Mesendoderm (in vitro differentiated cells): ENCODE results near the gene DIAPH3.

Experiments used
- DNase-seq: peaks from one replicate; pipeline ENCODE4 v3.0.0; 2013
- H2AK5ac ChIP-seq: 2 replicates; pipeline ENCODE4 v1.6.1; 2013; ENCODE audit warnings: low read length, inconsistent platforms
- H2BK120ac ChIP-seq: 2 replicates; pipeline ENCODE4 v1.6.1; 2013; ENCODE audit warnings: low read depth, mild to moderate bottlenecking, low read length, moderate library complexity, mixed read lengths
- H2BK15ac ChIP-seq: replicated peaks from 2 replicates; pipeline ENCODE4 v1.6.1; 2013; ENCODE audit warnings: low read depth, mild to moderate bottlenecking, moderate library complexity
- H2BK5ac ChIP-seq: 2 replicates; pipeline ENCODE4 v1.6.1; 2013; ENCODE audit warnings: low read length, inconsistent platforms
- H3K18ac ChIP-seq: 2 replicates; pipeline ENCODE4 v1.6.1; 2013; ENCODE audit warnings: mild to moderate bottlenecking, low read length, mixed read lengths
- H3K23ac ChIP-seq: one replicate; pipeline ENCODE4 v1.6.1; 2013; ENCODE audit warnings: low read length
- H3K27ac ChIP-seq: 2 replicates; pipeline ENCODE4 v1.5.1; 2013; ENCODE audit warnings: low read depth, mild to moderate bottlenecking, inconsistent platforms, low read length, moderate library complexity
- H3K27me3 ChIP-seq: 2 replicates; pipeline ENCODE4 v1.6.1; 2013; ENCODE audit warnings: low read length, control low read depth, mild to moderate bottlenecking, inconsistent platforms; ENCODE audit not compliant: insufficient read depth, poor library complexity
- H3K36me3 ChIP-seq: 2 replicates; pipeline ENCODE4 v1.6.1; 2013; ENCODE audit warnings: low read length, inconsistent platforms; ENCODE audit not compliant: control insufficient read depth, insufficient read depth
- H3K4ac ChIP-seq: one replicate; pipeline ENCODE4 v1.6.1; 2013; ENCODE audit warnings: low read depth, mild to moderate bottlenecking, low read length, moderate library complexity
- H3K4me1 ChIP-seq: 2 replicates; pipeline ENCODE4 v1.6.1; 2013; ENCODE audit warnings: low read depth, low read length, inconsistent platforms; ENCODE audit not compliant: control insufficient read depth
- H3K4me2 ChIP-seq: 2 replicates; pipeline ENCODE4 v1.6.1; 2013; ENCODE audit warnings: low read length
- H3K4me3 ChIP-seq: 2 replicates; pipeline ENCODE4 v1.5.1; 2013; ENCODE audit warnings: mild to moderate bottlenecking, low read length
- H3K56ac ChIP-seq: one replicate; pipeline ENCODE4 v1.6.1; 2013; ENCODE audit warnings: low read length
- H3K79me1 ChIP-seq: 2 replicates; pipeline ENCODE4 v1.6.1; 2013; ENCODE audit warnings: low read length, inconsistent platforms
- H3K79me2 ChIP-seq: 2 replicates; pipeline ENCODE4 v1.6.1; 2013; ENCODE audit warnings: mild to moderate bottlenecking, low read length; ENCODE audit not compliant: control insufficient read depth, insufficient read depth
- H3K9ac ChIP-seq: 2 replicates; pipeline ENCODE4 v1.6.1; 2013; ENCODE audit warnings: low read length, inconsistent platforms
- H4K5ac ChIP-seq: one replicate; pipeline ENCODE4 v1.6.1; 2013; ENCODE audit warnings: low read length
- H4K8ac ChIP-seq: one replicate; pipeline ENCODE4 v1.6.1; 2013; ENCODE audit warnings: low read depth, mild to moderate bottlenecking, control low read depth, low read length, moderate library complexity
- WGBS: extraction: QIAGEN DNeasy Blood & Tissue Kit; methylation state at CpG from one replicate; pipeline ENCODE4 v1.1.7; 2013; ENCODE audit warnings: low lambda C conversion rate, missing lambda C conversion rate; ENCODE audit not compliant: insufficient coverage; ENCODE audit errors: extremely low coverage; 5-methylcytosine and 5-hydroxymethylcytosine counted together

Gene DIAPH3

GRCh38 chr13:59715611-59716010 lies 448.1 kb downstream of the DIAPH3 start:
- Histone ChIP-seq H3K27ac (no peak overlapping the region), H3K79me1 (no peaks in the 10 kb centered on the region), H3K79me2 (no peaks in the 10 kb centered on the region), H3K4ac (no peak overlapping the region), H3K4me1 (no peaks in the 10 kb centered on the region), H3K56ac (no peak overlapping the region), H4K5ac (no peak overlapping the region), H3K18ac (no peak overlapping the region), H2BK120ac (no peak overlapping the region), H3K36me3 (no peaks in the 10 kb centered on the region), H2BK15ac (no peak overlapping the region), H3K23ac (no peak overlapping the region), H3K9ac (no peak overlapping the region), H3K4me3 (no peak overlapping the region), H2AK5ac (no peak overlapping the region), H4K8ac (no peak overlapping the region), H3K27me3 (no peaks in the 10 kb centered on the region), H3K4me2 (no peak overlapping the region), H2BK5ac (no peak overlapping the region)
- DNase-seq, result no peak
- no CpG with 5 or more reads among the region's 1 CpG for WGBS

GRCh38 chr13:59710996-59711701 lies 452.6 kb downstream of the DIAPH3 start:
- no peak overlapping the region for H4K8ac ChIP-seq
- no peak overlapping the region for H3K18ac ChIP-seq
- no peaks in the 10 kb centered on the region for H3K79me1 ChIP-seq
- no peak for DNase-seq
- H3K9ac ChIP-seq, result no peak overlapping the region
- no peak overlapping the region for H3K4me3 ChIP-seq
- no peak overlapping the region for H3K56ac ChIP-seq
- H3K4ac ChIP-seq, result no peak overlapping the region
- no peak overlapping the region for H2BK15ac ChIP-seq
- no peak overlapping the region for H2AK5ac ChIP-seq
- H2BK120ac ChIP-seq, result no peak overlapping the region
- H4K5ac ChIP-seq, result no peak overlapping the region
- no peak overlapping the region for H3K4me2 ChIP-seq
- no peak overlapping the region for H2BK5ac ChIP-seq
- H3K23ac ChIP-seq, result no peak overlapping the region
- WGBS, result no CpG with 5 or more reads among the region's 4 CpGs
- no peaks in the 10 kb centered on the region for H3K4me1 ChIP-seq
- H3K27ac ChIP-seq, result no peak overlapping the region
- no peaks in the 10 kb centered on the region for H3K79me2 ChIP-seq
- no peaks in the 10 kb centered on the region for H3K27me3 ChIP-seq
- H3K36me3 ChIP-seq, result no peaks in the 10 kb centered on the region

- no peak for DNase-seq
- H3K27ac ChIP-seq, result no peak overlapping the region
- no peak overlapping the region for H4K8ac ChIP-seq
- no CpG with 5 or more reads among the region's 1 CpG for WGBS
- H3K4me3 ChIP-seq, result no peak overlapping the region
- no peak overlapping the region for H3K4ac ChIP-seq
- H2AK5ac ChIP-seq, result no peak overlapping the region
- no peaks in the 10 kb centered on the region for H3K27me3 ChIP-seq
- no peak overlapping the region for H3K9ac ChIP-seq
- H3K18ac ChIP-seq, result no peak overlapping the region
- no peaks in the 10 kb centered on the region for H3K36me3 ChIP-seq
- H3K56ac ChIP-seq, result no peak overlapping the region
- no peaks in the 10 kb centered on the region for H3K79me1 ChIP-seq
- H3K79me2 ChIP-seq, result no peaks in the 10 kb centered on the region
- no peaks in the 10 kb centered on the region for H3K4me1 ChIP-seq
- no peak overlapping the region for H4K5ac ChIP-seq
- H3K23ac ChIP-seq, result no peak overlapping the region
- H3K4me2 ChIP-seq, result no peak overlapping the region
- H2BK120ac ChIP-seq, result no peak overlapping the region
- no peak overlapping the region for H2BK15ac ChIP-seq
- H2BK5ac ChIP-seq, result no peak overlapping the region
These were observed 453.3 kb downstream of the DIAPH3 start for GRCh38 chr13:59710416-59710815.

GRCh38 chr13:59706101-59706976 lies 457.4 kb downstream of the DIAPH3 start:
- Histone ChIP-seq H2BK120ac (no peak overlapping the region), H3K18ac (no peak overlapping the region), H3K4me1 (no peaks in the 10 kb centered on the region), H2BK15ac (no peak overlapping the region), H3K79me2 (no peaks in the 10 kb centered on the region), H3K79me1 (no peaks in the 10 kb centered on the region), H3K4ac (no peak overlapping the region), H3K9ac (no peak overlapping the region), H2BK5ac (no peak overlapping the region), H4K8ac (no peak overlapping the region), H3K4me3 (no peak overlapping the region), H4K5ac (no peak overlapping the region), H3K56ac (no peak overlapping the region), H3K27ac (no peak overlapping the region), H3K27me3 (no peaks in the 10 kb centered on the region), H3K23ac (no peak overlapping the region), H2AK5ac (no peak overlapping the region), H3K36me3 (no peaks in the 10 kb centered on the region), H3K4me2 (no peak overlapping the region)
- no CpG with 5 or more reads among the region's 8 CpGs for WGBS
- DNase-seq, result no peak

- no peak for DNase-seq
- Histone ChIP-seq H2BK15ac (no peak overlapping the region), H3K4ac (no peak overlapping the region), H3K23ac (no peak overlapping the region), H2AK5ac (no peak overlapping the region), H3K56ac (no peak overlapping the region), H3K4me2 (no peak overlapping the region), H4K8ac (no peak overlapping the region), H2BK5ac (no peak overlapping the region), H3K27me3 (peaks cover 1% of the 10 kb centered on the region), H3K4me1 (no peaks in the 10 kb centered on the region), H3K79me1 (no peaks in the 10 kb centered on the region), H4K5ac (no peak overlapping the region), H3K27ac (no peak overlapping the region), H3K36me3 (no peaks in the 10 kb centered on the region), H3K18ac (no peak overlapping the region), H3K9ac (no peak overlapping the region), H2BK120ac (no peak overlapping the region), H3K4me3 (no peak overlapping the region), H3K79me2 (no peaks in the 10 kb centered on the region)
- no CpG with 5 or more reads among the region's 3 CpGs for WGBS
These were observed 461.5 kb downstream of the DIAPH3 start for GRCh38 chr13:59702269-59702668.
